GM21529 (cell line): ENCODE measurements around the gene PTPRM.
"Not testable (repeated sequence)": the region's sequence is repeated elsewhere in the genome, so short reads cannot be mapped to it uniquely, and the experiment has no call there.

Experiments used
- ATAC-seq: cut with Tn5 transposase; IDR thresholded peaks from one replicate; pipeline ENCODE4 v1.9.1; 2021; ENCODE audit not compliant: unreplicated experiment

The PTPRM gene

GRCh38 chr18:8443505-8443904 lies 876.4 kb downstream of the PTPRM start:
- no peak for ATAC-seq

GRCh38 chr18:8446936-8447335 lies 879.8 kb downstream of the PTPRM start:
- not testable (repeated sequence) for ATAC-seq

- no peak for ATAC-seq
Measured at GRCh38 chr18:8448130-8448529, 881.0 kb downstream of the PTPRM start.

GRCh38 chr18:8450013-8450412 lies 882.9 kb downstream of the PTPRM start:
- ATAC-seq, result no peak

GRCh38 chr18:8450898-8451665 lies 884.0 kb downstream of the PTPRM start:
- no peak for ATAC-seq

- ATAC-seq, result no peak
Measured at GRCh38 chr18:8453528-8453927, 886.4 kb downstream of the PTPRM start.

GRCh38 chr18:8454136-8454535 lies 887.0 kb downstream of the PTPRM start:
- ATAC-seq, result no peak

- no peak for ATAC-seq
Measured at GRCh38 chr18:8455661-8456614, 888.8 kb downstream of the PTPRM start.
